GM12878 (cell line): Measurements from ENCODE around the gene CYBC1. TPM values are rescaled to one million over a fixed set of nuclear protein-coding genes. Genes with fewer than 3 reads are reported as not detected.
A peak's percentile ranks its signal among the peaks of the same experiment; 100 is the strongest.

Experiments used
- ATAC-seq: fragments of 200-7000 bp; cut with Tn5 transposase; 3 replicates; pipeline ENCODE4 v1.9.1; 2020; ENCODE audit warnings: mild to moderate bottlenecking, moderate library complexity
- BruUV-seq: library from RNA; stranded (reverse); fragments of 400-500 nt; replicated peaks from 2 replicates; lab custom pipeline; 2021; lab: Mats Ljungman, UMichigan
- CTCF ChIA-PET: fragments of 300-600 bp; sonication (Branson Sonifier 250); formaldehyde crosslinking; extraction: SDS; loops from one replicate; lab custom pipeline; 2021; ENCODE audit warnings: inconsistent platforms; lab: Yijun Ruan, JAX
- POLR2A ChIA-PET: fragments of 350-600 bp; formaldehyde crosslinking; extraction: SDS; loops from one replicate; lab custom pipeline; 2021; ENCODE audit warnings: inconsistent platforms; lab: Charles Lee
- RAD21 ChIA-PET: fragments of 300-600 bp; sonication (Branson Sonifier 250); formaldehyde crosslinking; loops from one replicate; lab custom pipeline; 2023; ENCODE audit warnings: antibody characterized with exemption; ENCODE audit not compliant: unreplicated experiment; lab: Charles Lee
- SMC1A ChIA-PET: fragments of 300-600 bp; sonication (Branson Sonifier 250); formaldehyde crosslinking; loops from one replicate; lab custom pipeline; 2023; ENCODE audit not compliant: unreplicated experiment, uncharacterized antibody; lab: Charles Lee
- DNase-seq: peaks from one replicate; pipeline ENCODE4 v3.0.0-alpha.2; 2011; ENCODE audit warnings: low read depth, low spot score
- FAIRE-seq: peaks from 3 replicates; lab custom pipeline; 2011; peaks lifted over from hg19 to GRCh38; lab: Jason Lieb, UNC
- H2AFZ ChIP-seq: 2 replicates; pipeline ENCODE4 v1.6.0; 2011; ENCODE audit warnings: low read depth, low read length, control low read depth; ENCODE audit not compliant: control insufficient read depth
- H3K27ac ChIP-seq: 2 replicates; pipeline ENCODE4 v1.5.1; 2011; ENCODE audit warnings: control low read depth; ENCODE audit not compliant: control insufficient read depth, insufficient read depth
- H3K27me3 ChIP-seq, 2 experiments: replicated peaks in 1 of 2; 2 replicates each; pipeline versions ENCODE4 v1.6.0 to v1.6.1; 2011; ENCODE audit warnings: low read length in 1 of 2; ENCODE audit not compliant: control insufficient read depth in 2 of 2, insufficient read depth in 2 of 2
- H3K36me3 ChIP-seq, 2 experiments: 2 replicates each; pipeline ENCODE4 v1.5.1; 2011; ENCODE audit warnings: low read length in 1 of 2; ENCODE audit not compliant: control insufficient read depth in 2 of 2, insufficient read depth in 2 of 2
- H3K4me1 ChIP-seq: 2 replicates; pipeline ENCODE4 v1.6.1; 2011; ENCODE audit warnings: mild to moderate bottlenecking, low read length, moderate library complexity, mixed read lengths; ENCODE audit not compliant: control insufficient read depth, insufficient read depth
- H3K4me2 ChIP-seq: 2 replicates; pipeline ENCODE4 v1.6.0; 2011; ENCODE audit warnings: control low read depth; ENCODE audit not compliant: control insufficient read depth, insufficient read depth
- H3K4me3 ChIP-seq: fragments of 200-600 bp; sonication (generic); 2 replicates; pipeline ENCODE4 v1.5.1; 2016
- H3K79me2 ChIP-seq: 2 replicates; pipeline ENCODE4 v1.6.0; 2011; ENCODE audit warnings: low read length; ENCODE audit not compliant: control insufficient read depth, insufficient read depth
- H3K9ac ChIP-seq: 2 replicates; pipeline ENCODE4 v1.8.0; 2011; ENCODE audit warnings: low read length, control low read depth, mixed read lengths; ENCODE audit not compliant: control insufficient read depth, insufficient read depth
- H3K9me3 ChIP-seq: replicated peaks from 3 replicates; pipeline ENCODE4 v1.5.1; 2011; ENCODE audit warnings: mild to moderate bottlenecking, low read length; ENCODE audit not compliant: control insufficient read depth, insufficient read depth
- H4K20me1 ChIP-seq: 2 replicates; pipeline ENCODE4 v1.6.0; 2011; ENCODE audit not compliant: control insufficient read depth, insufficient read depth
- CBX5 ChIP-seq: sonication (generic); IDR thresholded peaks from 2 replicates; pipeline ENCODE4 v1.6.1; 2016; ENCODE audit warnings: low read depth, moderate library complexity, mild to moderate bottlenecking, inconsistent platforms
- CHD1 ChIP-seq: IDR thresholded peaks from 2 replicates; pipeline ENCODE4 v1.6.1; 2012; ENCODE audit warnings: low read depth, low read length, improper control_type of control experiment
- MEF2B ChIP-seq: fragments of 450-650 bp; IDR thresholded peaks from 2 replicates; pipeline ENCODE4 v1.6.1; 2018; ENCODE audit warnings: mild to moderate bottlenecking, moderate library complexity; ENCODE audit not compliant: partially characterized antibody, poor library complexity, severe bottlenecking
- NRF1 ChIP-seq: conservative IDR thresholded peaks from 2 replicates; pipeline ENCODE4 v1.6.1; 2011; ENCODE audit warnings: mild to moderate bottlenecking, low read depth, low read length, improper control_type of control experiment
- POLR2A ChIP-seq: IDR thresholded peaks from 2 replicates; pipeline ENCODE4 v1.6.1; 2011; ENCODE audit warnings: low read depth, mild to moderate bottlenecking, low read length
- RAD51 ChIP-seq: fragments of 450-650 bp; IDR thresholded peaks from 2 replicates; pipeline ENCODE4 v1.6.1; 2016; ENCODE audit warnings: moderate library complexity, mild to moderate bottlenecking, inconsistent platforms
- RCOR1 ChIP-seq: conservative IDR thresholded peaks from 2 replicates; pipeline ENCODE4 v1.6.1; 2012; ENCODE audit warnings: low read depth, low read length, improper control_type of control experiment
- TCF12 ChIP-seq: IDR thresholded peaks from 2 replicates; pipeline ENCODE4 v1.6.1; 2011; ENCODE audit warnings: low read depth, mild to moderate bottlenecking, low read length
- ZSCAN29 ChIP-seq: fragments of 450-650 bp; IDR thresholded peaks from 2 replicates; pipeline ENCODE4 v1.6.1; 2017; ENCODE audit warnings: mild to moderate bottlenecking, moderate library complexity
- WGBS: methylation state at CpG from one replicate; pipeline ENCODE4 v1.1.6; 2016; ENCODE audit warnings: low lambda C conversion rate; ENCODE audit not compliant: insufficient replicate concordance, insufficient coverage; ENCODE audit errors: missing lambda C conversion rate; 5-methylcytosine and 5-hydroxymethylcytosine counted together
- in situ Hi-C: fragments of 300-500 bp; cut with MboI; formaldehyde crosslinking; loops from 9 replicates; pipeline ENCODE4 v1.14.3; 2018; ENCODE audit warnings: mixed read lengths
- intact Hi-C: fragments of 100-400 bp; cut with micrococcal nuclease; formaldehyde crosslinking; loops from one replicate; pipeline ENCODE4 v1.14.2; 2022; ENCODE audit not compliant: unreplicated experiment
- polyA plus RNA-seq, 11 experiments: library from polyadenylated mRNA; depleted of rRNA in 4 of 11; unstranded in 6 of 11; stranded (reverse) in 5 of 11; fragments of >200 nt; fragmentation: Nextera tagmentation in 4 of 11; fragmentation: Illumina TruSeq in 1 of 11; extraction: Ambion mirVana in 4 of 11; extraction: Trizol in 1 of 11; gene quantifications; 1 replicate in 1 of 11; 2 replicates in 10 of 11; pipeline versions ENCODE4 v1.2.1 to v1.2.3, GENCODE V29; 2011 to 2016; ENCODE audit warnings: inconsistent platforms in 2 of 11, missing spikeins in 2 of 11, low read depth in 1 of 11
- total RNA-seq, 4 experiments: library from RNA; depleted of rRNA in 3 of 4; stranded (reverse); fragments of >200 nt in 3 of 4; fragmentation: Illumina TruSeq in 1 of 4; extraction: Trizol in 1 of 4; gene quantifications; 2 replicates each; pipeline versions ENCODE4 v1.2.1 to v1.2.3, GENCODE V29; 2013 to 2021

The CYBC1 gene
- total and polyA plus RNA-seq, 10 of the 15 experiments (the other 5 are each of a cell fraction or from before 2014, with no cell fraction given) = 4.2 to 162 (median 133) TPM

DNA sequence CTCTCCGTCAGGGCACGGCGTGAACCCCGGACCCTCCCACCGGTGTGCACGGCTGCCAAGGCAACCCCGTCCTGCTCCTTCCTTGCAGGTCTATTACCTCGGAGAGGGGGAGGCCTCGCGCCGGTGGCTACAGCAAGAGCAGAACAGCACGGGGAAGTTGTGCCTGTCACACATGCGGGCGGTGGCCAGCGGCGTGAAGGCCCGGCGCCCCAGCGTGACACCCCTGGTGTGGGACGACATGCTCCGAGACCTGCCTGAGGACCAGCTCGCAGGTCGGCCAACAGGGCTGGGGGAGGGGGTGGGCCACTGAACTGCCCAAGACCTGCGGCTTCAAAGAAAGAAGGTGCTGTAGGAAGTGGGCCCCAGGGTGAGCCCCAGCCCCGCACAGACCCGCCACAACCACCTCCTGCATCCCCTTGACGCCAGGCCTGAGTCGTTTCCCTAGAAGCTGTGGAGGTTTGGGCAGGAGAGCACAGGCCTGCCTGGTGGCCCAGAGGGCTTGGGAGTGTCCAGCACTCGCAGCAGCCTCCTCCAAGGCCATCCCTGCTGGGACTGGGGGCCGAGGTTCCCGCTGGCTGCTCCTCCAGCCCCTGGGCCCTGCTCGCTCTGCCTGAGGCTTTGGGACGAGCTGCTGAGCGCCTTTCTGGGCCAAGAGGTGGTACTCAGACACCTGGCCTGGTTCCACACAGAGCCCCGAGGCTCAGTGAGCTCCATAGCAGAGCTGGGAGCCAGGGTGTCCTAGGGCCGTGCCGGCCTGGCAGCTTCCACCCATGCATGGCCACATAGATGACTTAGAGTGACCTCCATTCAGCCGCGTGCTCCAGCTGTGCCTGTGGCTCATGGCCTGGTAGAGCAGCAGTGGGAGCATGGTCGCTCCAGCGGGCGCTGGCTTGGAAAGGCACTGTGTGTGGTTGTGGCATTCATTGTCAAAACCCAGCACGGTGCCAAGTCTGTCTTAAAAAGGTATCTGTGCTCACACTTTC is 14.7 kb downstream of the CYBC1 start:
- WGBS = 87% methylated on average over 40 of the region's 43 CpGs
- Histone ChIP-seq H3K36me3 (no peaks in the 10 kb centered on the region), H3K4me1 (peaks cover 10% of the 10 kb centered on the region), H3K27ac (no peak overlapping the region), H3K9ac (no peak overlapping the region), H3K4me2 (no peak overlapping the region), H3K9me3 (no peaks in the 10 kb centered on the region), H4K20me1 (no peaks in the 10 kb centered on the region), H2AFZ (no peak overlapping the region), H3K4me3 (no peak overlapping the region), H3K27me3 (no peaks in the 10 kb centered on the region), H3K79me2 (no peaks in the 10 kb centered on the region)
- ChIA-PET SMC1A (no interaction called here), CTCF (interaction anchor here (1.3 kb wide), 1 partner anchor 11 kb away, joined by 4 read pairs; no protein-coding TSS in a partner anchor), POLR2A (no interaction called here), RAD21 (no interaction called here)
- no TSS peak for BruUV-seq
- DNase-seq = no peak
- ATAC-seq = no peak
- no peak for FAIRE-seq
- intact Hi-C loops = no loop called here
- no peak for TF ChIP-seq ZSCAN29
- TF ChIP-seq RCOR1 = no peak
- TF ChIP-seq POLR2A = peak; percentile 46
- TF ChIP-seq TCF12 = no peak
- in situ Hi-C loops = no loop called here

DNA sequence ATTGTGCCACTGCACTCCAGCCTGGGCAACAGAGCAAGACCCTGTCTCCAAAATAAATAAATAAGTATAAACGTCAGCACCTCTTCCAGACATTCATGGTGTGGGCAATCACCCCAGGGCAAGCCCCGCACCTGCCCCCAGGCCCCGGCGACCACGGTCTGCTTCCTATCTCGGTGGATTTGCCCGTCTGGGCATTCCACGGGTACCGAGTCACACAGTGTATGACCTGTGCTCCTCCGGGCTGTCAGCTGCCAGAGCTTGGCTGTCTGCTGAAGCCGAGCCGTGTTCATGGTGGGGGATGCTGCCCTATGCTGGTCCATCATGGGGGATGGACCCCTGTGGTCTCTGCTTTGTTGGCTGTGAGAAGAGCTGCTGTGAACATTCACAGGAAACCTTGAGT is 15.4 kb downstream of the CYBC1 start:
- ATAC-seq (no peak), FAIRE-seq (no peak), DNase-seq (no peak)
- in situ Hi-C loops (no loop called here), intact Hi-C loops (no loop called here)
- no peaks in the 10 kb centered on the region for H3K9me3 ChIP-seq
- SMC1A ChIA-PET = no interaction called here
- no peaks in the 10 kb centered on the region for H3K27me3 ChIP-seq
- H4K20me1 ChIP-seq = no peaks in the 10 kb centered on the region
- H3K4me2 ChIP-seq = no peak overlapping the region
- H2AFZ ChIP-seq = no peak overlapping the region
- H3K27ac ChIP-seq = no peak overlapping the region
- peaks cover 3% of the 10 kb centered on the region for H3K4me1 ChIP-seq
- H3K9ac ChIP-seq = no peak overlapping the region
- BruUV-seq = no TSS peak
- POLR2A ChIA-PET = interaction anchor here (0.9 kb wide), 1 partner anchor 8 kb away, joined by 3 read pairs; no protein-coding TSS in a partner anchor
- RAD21 ChIA-PET = no interaction called here
- no peak for TF ChIP-seq CBX5
- TF ChIP-seq CHD1 = no peak
- TF ChIP-seq NRF1 = no peak
- no peak for TF ChIP-seq MEF2B
- no peak for TF ChIP-seq RAD51
- CTCF ChIA-PET = interaction anchor here (1.6 to 2.2 kb wide), 2 partner anchors 10 to 12 kb away, joined by 5 to 7 read pairs; no protein-coding TSS in a partner anchor
- WGBS = 71% methylated on average over 12 of the region's 12 CpGs
- H3K36me3 ChIP-seq = no peaks in the 10 kb centered on the region
- H3K79me2 ChIP-seq = no peaks in the 10 kb centered on the region
- H3K4me3 ChIP-seq = no peak overlapping the region
